ENCODE results near the gene GPM6B. TPM values are rescaled to one million over a fixed set of nuclear protein-coding genes. Genes with fewer than 3 reads are reported as not detected.

Gene GPM6B
- total and polyA plus RNA-seq, 11 donors = 2.0 to 13.7 (median 3.8) TPM

- DNase-seq (no peak), ATAC-seq (no peak)
- Histone ChIP-seq H3K9me3 (no peaks in the 10 kb centered on the region), H3K27me3 (peaks cover 0 to 6% (median 0%) of the 10 kb centered on the region in 9 donors), H3K27ac (no peak overlapping the region), H3K4me3 (no peak overlapping the region), H3K4me1 (no peaks in the 10 kb centered on the region), H3K36me3 (peaks cover 0 to 64% (median 35%) of the 10 kb centered on the region in 9 donors)
- TF ChIP-seq CTCF (IDR thresholded peaks at IDR 0.05) (no peak), POLR2A (IDR thresholded peaks at IDR 0.05) (no peak)
- WGBS, 4 donors = 72 to 92% (median 88%) methylated on average over 2 of the region's 2 CpGs
- intact Hi-C loops (cut with DNase I) = loop anchor here in 1 of 10 donors (10.0 kb wide), 1 partner anchor 250 kb away; the partner anchor contains the start of gene GEMIN8
These were observed 42.2 kb downstream of the GPM6B start for GRCh38 chrX:13774696-13775095.

GRCh38 chrX:13770013-13770535 lies 46.8 kb downstream of the GPM6B start:
- Histone ChIP-seq H3K36me3 (peaks cover 0 to 80% (median 52%) of the 10 kb centered on the region in 9 donors), H3K9me3 (no peaks in the 10 kb centered on the region), H3K4me1 (peaks cover 0 to 8% (median 1%) of the 10 kb centered on the region in 12 donors), H3K4me3 (no peak overlapping the region), H3K27me3 (no peaks in the 10 kb centered on the region), H3K27ac (no peak overlapping the region)
- no peak for ATAC-seq
- WGBS, 4 donors = 85 to 92% (median 89%) methylated on average over 3 of the region's 3 CpGs
- intact Hi-C loops (cut with DNase I) = loop anchor here in 1 of 10 donors (10.0 kb wide), 1 partner anchor 255 kb away; the partner anchor contains the start of gene GEMIN8
- DNase-seq = no peak
- TF ChIP-seq POLR2A (IDR thresholded peaks at IDR 0.05) = no peak
- no peak for TF ChIP-seq CTCF (IDR thresholded peaks at IDR 0.05)

DNA sequence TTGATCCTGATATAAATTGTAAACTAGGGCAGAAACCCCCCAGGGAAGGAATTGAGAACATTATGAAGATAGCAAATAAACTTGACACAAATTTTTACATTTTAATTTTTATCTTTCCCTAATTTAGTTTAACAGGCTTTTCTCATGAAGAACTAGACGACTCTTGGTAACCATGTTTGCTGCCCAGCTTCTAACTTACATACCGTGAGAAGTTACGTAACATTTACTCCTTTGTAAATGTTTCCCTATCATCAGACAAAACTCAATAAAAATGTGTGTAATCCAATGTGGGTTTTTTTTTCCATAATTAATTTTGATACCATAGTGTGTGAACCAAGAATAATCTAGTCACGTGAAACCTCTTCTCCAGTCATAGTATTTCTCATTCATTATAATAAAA lies 48.0 kb downstream of the GPM6B start:
- intact Hi-C loops (cut with DNase I) = loop anchor here in 2 of 10 donors (5.0 to 10.0 kb wide), 2 partner anchors 263 to 266 kb away; no protein-coding TSS in a partner anchor
- no peak for ATAC-seq
- no peak overlapping the region for H3K4me3 ChIP-seq
- TF ChIP-seq CTCF (IDR thresholded peaks at IDR 0.05) (no peak), POLR2A (IDR thresholded peaks at IDR 0.05) (no peak)
- H3K27ac ChIP-seq = no peak overlapping the region
- WGBS, 4 donors = 89 to 96% (median 93%) methylated on average over 4 of the region's 4 CpGs
- peaks cover 0 to 18% (median 7%) of the 10 kb centered on the region in 12 donors for H3K4me1 ChIP-seq
- DNase-seq = no peak
- no peaks in the 10 kb centered on the region for H3K9me3 ChIP-seq
- peaks cover 0 to 71% (median 42%) of the 10 kb centered on the region in 9 donors for H3K36me3 ChIP-seq
- no peaks in the 10 kb centered on the region for H3K27me3 ChIP-seq

- intact Hi-C loops (cut with DNase I) = loop anchor here in 2 of 10 donors (5.0 to 10.0 kb wide), 2 partner anchors 268 to 270 kb away; no protein-coding TSS in a partner anchor
These were observed 52.1 kb downstream of the GPM6B start for GRCh38 chrX:13764765-13765164.

More at GRCh38 chrX:13764765-13765164, 52.1 kb downstream of the GPM6B start:
- Histone ChIP-seq H3K4me1 (peaks cover 0 to 31% (median 8%) of the 10 kb centered on the region in 12 donors), H3K36me3 (peaks cover 0 to 65% (median 38%) of the 10 kb centered on the region in 9 donors), H3K27ac (peak overlapping the region; percentile 16 to 64 (median 51)), H3K27me3 (peaks cover 0 to 6% (median 0%) of the 10 kb centered on the region in 9 donors), H3K4me3 (no peak overlapping the region), H3K9me3 (no peaks in the 10 kb centered on the region)
- peak in 11 of 12 donors; percentile 8 to 46 (median 21) for TF ChIP-seq CTCF (IDR thresholded peaks at IDR 0.05)
- TF ChIP-seq POLR2A (IDR thresholded peaks at IDR 0.05) = no peak
- ATAC-seq (peak in 3 of 4 donors; percentile 29 to 62 (median 42)), DNase-seq (peak in 3 of 5 donors; percentile 18 to 56 (median 28))
- WGBS, 4 donors = 36 to 63% (median 45%) methylated on average over 6 of the region's 6 CpGs

All from heart left ventricle (tissue), 16 donors.